ENCODE data around the gene CELSR1.

CELSR1 gene

GRCh38 chr22:46368871-46369715 lies 168.3 kb downstream of the CELSR1 start:
- TF ChIP-seq CTCF (IDR thresholded peaks at IDR 0.05; ENCODE audit: extremely low read depth, insufficient read depth, missing control alignments), result no peak
- no peak for DNase-seq (ENCODE audit: low spot score)
- in situ Hi-C loops (cut with MboI; ENCODE audit: low pct_unique_long_range_greater_than_20kb, low sequenced_read_pairs, unreplicated experiment), result loop anchor here (5.0 kb wide), 1 partner anchor 163 kb away; no protein-coding TSS in a partner anchor

GRCh38 chr22:46368422-46368821 lies 169.0 kb downstream of the CELSR1 start:
- DNase-seq (ENCODE audit: low spot score), result no peak
- no peak for TF ChIP-seq CTCF (IDR thresholded peaks at IDR 0.05; ENCODE audit: extremely low read depth, insufficient read depth, missing control alignments)
- in situ Hi-C loops (cut with MboI; ENCODE audit: low pct_unique_long_range_greater_than_20kb, low sequenced_read_pairs, unreplicated experiment), result loop anchor here (5.0 kb wide), 1 partner anchor 164 kb away; no protein-coding TSS in a partner anchor

GRCh38 chr22:46367707-46368191 lies 169.7 kb downstream of the CELSR1 start:
- TF ChIP-seq CTCF (IDR thresholded peaks at IDR 0.05; ENCODE audit: extremely low read depth, insufficient read depth, missing control alignments), result peak; percentile 99
- in situ Hi-C loops (cut with MboI; ENCODE audit: low pct_unique_long_range_greater_than_20kb, low sequenced_read_pairs, unreplicated experiment), result loop anchor here (5.0 kb wide), 1 partner anchor 165 kb away; no protein-coding TSS in a partner anchor
- peak; percentile 92 for DNase-seq (ENCODE audit: low spot score)

- in situ Hi-C loops (cut with MboI; ENCODE audit: low pct_unique_long_range_greater_than_20kb, low sequenced_read_pairs, unreplicated experiment), result loop anchor here (5.0 kb wide), 1 partner anchor 165 kb away; no protein-coding TSS in a partner anchor
- DNase-seq (ENCODE audit: low spot score), result no peak
- TF ChIP-seq CTCF (IDR thresholded peaks at IDR 0.05; ENCODE audit: extremely low read depth, insufficient read depth, missing control alignments), result no peak
Observed at GRCh38 chr22:46366801-46367706, 170.4 kb downstream of the CELSR1 start.

- in situ Hi-C loops (cut with MboI; ENCODE audit: low pct_unique_long_range_greater_than_20kb, low sequenced_read_pairs, unreplicated experiment), result loop anchor here (5.0 kb wide), 1 partner anchor 166 kb away; no protein-coding TSS in a partner anchor
- no peak for TF ChIP-seq CTCF (IDR thresholded peaks at IDR 0.05; ENCODE audit: extremely low read depth, insufficient read depth, missing control alignments)
- DNase-seq (ENCODE audit: low spot score), result no peak
Observed at GRCh38 chr22:46366327-46366731, 171.1 kb downstream of the CELSR1 start.

- in situ Hi-C loops (cut with MboI; ENCODE audit: low pct_unique_long_range_greater_than_20kb, low sequenced_read_pairs, unreplicated experiment), result loop anchor here (5.0 kb wide), 1 partner anchor 167 kb away; no protein-coding TSS in a partner anchor
- no peak for TF ChIP-seq CTCF (IDR thresholded peaks at IDR 0.05; ENCODE audit: extremely low read depth, insufficient read depth, missing control alignments)
- no peak for DNase-seq (ENCODE audit: low spot score)
Observed at GRCh38 chr22:46365166-46365624, 172.2 kb downstream of the CELSR1 start.

Measured in GM13977 (cell line).